GM18519 (cell line): ENCODE data around the gene EYS.

Source experiments
- ATAC-seq: cut with Tn5 transposase; IDR thresholded peaks from one replicate; pipeline ENCODE4 v1.9.1; 2021; ENCODE audit warnings: mild to moderate bottlenecking, moderate library complexity; ENCODE audit not compliant: unreplicated experiment, low FRiP score

Gene EYS

DNA sequence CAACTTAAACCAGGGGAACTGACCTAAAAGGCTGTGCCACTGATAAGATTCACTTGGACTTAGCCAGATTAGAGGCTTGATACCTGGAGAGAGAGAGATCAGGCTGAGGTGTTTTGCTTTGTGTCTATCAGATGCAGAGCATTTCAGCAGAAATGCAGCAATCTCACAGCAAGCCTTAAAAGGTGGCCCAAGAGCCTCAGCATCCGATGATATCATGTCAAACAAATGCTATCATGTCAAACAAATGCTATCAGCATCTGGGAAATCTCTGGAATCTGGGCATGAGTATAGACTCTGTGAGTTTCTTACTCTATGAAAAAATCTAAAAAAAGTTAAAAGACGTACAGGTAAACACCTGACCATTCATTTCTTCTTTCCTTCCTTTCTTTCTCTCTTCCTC is 718.9 kb downstream of the EYS start:
- ATAC-seq, result no peak

GRCh38 chr6:64987066-64987465 is 720.0 kb downstream of the EYS start:
- no peak for ATAC-seq

DNA sequence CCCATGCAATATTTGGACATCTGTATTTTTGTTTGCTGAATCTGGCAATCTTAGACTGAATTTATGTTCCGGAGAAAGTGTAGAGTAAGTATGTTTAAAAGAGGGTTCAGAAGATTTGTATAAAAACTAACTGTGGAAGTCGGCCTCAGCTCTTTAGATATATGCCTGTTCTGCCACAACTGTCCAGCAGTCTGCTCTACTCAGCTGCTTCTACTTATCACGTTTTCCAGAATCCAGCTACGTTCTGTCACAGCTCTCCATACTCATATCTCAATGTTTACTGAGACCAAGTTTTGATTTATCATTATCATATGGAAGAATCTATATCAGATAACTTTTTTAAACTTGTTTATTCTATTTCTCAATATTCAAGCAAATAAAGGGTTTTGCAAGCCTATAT is 721.3 kb downstream of the EYS start:
- ATAC-seq, result no peak

DNA sequence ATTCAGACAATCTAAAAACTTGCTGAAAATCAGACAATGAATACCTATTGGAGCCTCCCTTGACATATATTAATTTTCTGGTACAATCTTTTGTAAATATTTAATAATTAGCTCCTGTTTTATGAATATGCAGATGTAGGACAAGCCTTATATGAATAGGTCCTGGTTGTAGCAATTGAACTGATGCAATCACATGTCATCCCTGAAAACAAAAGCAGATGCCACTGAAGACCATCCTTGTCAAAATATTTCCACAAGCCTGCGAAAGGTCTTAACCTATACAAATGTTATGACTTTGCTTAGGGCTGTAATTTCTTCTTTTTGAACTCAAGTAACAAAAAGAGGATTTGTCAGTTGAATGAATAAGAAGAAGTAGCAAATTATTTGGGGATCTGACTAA is 722.1 kb downstream of the EYS start:
- ATAC-seq, result no peak

GRCh38 chr6:64983089-64983488 is 723.9 kb downstream of the EYS start:
- ATAC-seq, result no peak

- ATAC-seq, result no peak
Measured at GRCh38 chr6:64973142-64973541, 733.9 kb downstream of the EYS start.

DNA sequence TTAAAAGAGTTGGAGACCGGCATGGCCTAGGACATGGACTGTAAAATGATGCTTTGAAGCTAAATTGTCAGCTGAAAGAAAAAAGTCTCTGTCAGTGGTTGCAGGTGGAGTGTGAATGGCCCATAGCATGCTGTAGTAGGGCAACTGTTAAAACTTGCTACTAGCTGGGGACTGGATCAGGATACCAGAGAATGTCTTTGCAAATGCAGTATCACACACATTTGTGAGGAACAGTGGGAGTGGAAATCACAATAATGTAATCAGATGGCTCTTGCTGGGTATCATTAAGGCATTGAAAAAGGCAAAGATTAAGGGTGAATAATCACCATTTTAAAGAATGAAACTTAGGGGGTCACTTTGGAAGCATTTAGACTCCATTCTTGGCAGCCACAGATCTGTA is 737.9 kb downstream of the EYS start:
- ATAC-seq, result no peak

DNA sequence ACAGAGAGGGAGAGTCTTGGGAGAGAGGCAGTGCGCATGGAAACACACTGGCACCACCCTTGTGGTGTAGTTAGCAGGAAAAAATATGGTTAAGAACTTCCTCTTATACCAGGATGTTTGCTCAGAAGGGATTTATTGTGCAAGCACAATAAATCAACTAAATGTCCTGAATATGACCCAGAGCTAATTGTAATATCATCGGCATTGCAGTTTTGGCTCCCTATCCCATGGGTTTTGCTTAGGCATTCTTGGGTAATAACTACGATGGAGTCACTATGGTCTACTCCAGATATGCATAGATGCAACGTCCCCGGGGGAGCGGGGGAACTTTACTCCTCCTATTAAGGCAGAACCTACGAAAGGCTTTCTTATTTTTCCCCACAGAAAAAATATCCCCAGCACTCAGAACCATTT is 751.6 kb downstream of the EYS start:
- no peak for ATAC-seq

DNA sequence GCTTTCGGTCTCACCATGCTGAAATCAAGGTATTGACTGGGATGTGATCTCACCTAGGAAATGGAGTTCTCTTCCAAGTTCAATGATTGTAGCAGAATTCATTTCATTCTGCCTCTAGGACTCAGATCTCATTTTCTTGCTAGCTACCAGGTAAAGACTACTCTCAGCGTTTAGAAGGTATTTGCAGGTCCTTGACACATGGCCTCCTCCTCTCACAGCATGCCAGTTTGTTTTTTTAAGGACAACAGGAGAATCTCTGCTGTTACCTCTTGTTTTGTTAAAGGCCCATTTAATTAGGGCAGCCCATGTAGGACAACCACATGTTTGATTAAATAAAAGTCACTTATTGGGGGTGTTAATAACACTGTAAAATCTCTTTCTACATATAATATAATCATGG is 757.8 kb downstream of the EYS start:
- ATAC-seq, result no peak

GRCh38 chr6:64948261-64948660 is 758.8 kb downstream of the EYS start:
- no peak for ATAC-seq

GRCh38 chr6:64945450-64945849 is 761.6 kb downstream of the EYS start:
- ATAC-seq, result no peak

DNA sequence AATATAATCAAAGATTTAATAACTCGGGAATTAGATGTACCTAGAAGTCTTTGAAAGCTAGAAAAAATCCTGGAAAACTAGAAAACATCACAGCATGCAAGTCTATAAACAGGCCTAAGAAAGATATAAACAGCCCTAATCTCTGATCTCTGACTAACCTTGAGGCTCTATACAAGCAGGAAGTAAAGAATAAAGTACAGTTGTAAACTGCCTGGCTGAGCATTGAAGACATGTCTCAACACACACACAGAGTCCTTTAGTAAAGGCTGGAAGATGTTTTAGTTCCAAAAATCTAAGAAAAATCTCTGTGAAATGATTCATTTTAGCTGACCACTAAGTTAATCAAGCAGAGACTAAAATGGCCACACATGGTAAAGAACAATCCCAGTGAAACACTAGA is 774.5 kb downstream of the EYS start:
- no peak for ATAC-seq

GRCh38 chr6:64930681-64931080 is 776.3 kb downstream of the EYS start:
- no peak for ATAC-seq

DNA sequence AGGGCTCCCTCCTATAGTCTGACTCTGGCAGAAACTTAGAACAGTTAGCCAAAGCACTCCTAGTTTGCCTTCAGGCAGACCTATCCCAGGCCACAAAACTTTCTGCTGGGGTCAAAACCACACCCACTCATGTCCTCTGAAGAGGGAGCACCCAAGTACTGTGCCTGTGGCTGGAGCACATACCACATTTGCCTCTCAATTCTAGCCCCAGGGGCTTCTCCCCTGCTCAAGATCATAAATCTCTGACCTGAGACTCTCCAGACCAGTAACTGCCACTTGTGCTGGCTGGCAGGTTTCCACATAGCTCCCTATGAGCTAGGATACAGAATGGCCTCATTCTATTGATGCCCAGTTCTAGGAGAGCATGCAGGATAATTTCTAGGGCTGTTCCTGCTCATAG is 781.0 kb downstream of the EYS start:
- ATAC-seq, result no peak

DNA sequence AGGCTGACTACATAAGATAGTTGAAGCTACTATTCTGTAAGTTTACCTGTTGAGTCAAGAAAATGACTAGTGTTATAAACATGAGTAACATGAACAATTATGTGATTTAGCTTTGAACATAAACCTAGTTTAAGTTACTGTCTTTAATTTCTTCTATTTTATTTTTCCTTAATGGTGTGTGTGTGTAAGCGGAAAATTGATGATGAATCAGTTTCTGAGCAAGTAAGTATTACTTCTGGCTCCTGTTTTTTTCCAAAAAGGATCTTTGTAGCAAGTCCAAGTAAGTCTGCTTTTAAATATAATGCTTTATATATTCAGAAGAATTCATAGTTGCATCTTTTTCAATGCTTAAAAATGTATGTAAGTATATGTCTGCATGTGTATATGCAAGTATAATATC is 786.8 kb downstream of the EYS start:
- ATAC-seq, result no peak

GRCh38 chr6:64914124-64914523 is 792.9 kb downstream of the EYS start:
- ATAC-seq, result no peak

DNA sequence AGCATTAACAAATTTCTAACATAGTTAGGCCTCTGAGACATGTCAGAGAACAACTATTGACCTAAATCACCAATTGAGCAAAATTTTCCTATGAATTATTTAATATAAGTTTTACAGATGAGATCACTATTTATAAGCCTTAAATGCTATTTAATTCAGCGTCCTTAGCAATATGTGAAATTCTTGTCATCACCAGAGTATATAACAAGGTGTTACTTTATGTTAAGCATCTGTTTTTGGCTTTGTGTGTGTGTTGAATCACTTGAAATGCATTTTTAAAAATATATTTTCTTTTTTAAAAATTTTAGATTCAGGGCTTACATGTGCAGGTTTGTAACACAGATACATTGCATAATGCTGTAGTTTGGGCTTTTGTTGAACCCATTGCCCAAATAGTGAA is 794.1 kb downstream of the EYS start:
- ATAC-seq, result no peak

DNA sequence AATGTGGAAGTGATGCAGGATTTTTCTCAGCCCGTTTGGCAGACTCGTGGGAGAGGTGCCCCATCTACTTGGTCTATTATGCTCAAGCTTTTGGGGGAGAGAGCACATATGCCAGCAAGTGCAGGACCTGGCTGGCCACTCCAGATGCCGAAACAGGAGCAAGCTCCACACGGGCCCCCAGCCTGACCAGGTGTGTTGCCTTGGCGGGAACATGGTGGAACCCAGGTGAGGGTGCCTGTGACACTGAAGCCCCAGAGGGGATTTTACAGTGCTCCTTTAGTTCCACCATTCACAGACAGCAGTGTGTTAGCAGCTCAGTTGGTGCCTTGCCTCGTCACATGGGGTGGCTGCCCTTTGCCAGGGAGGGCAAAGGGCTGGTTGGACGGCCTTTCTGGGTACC is 798.9 kb downstream of the EYS start:
- ATAC-seq, result no peak

GRCh38 chr6:64904616-64905015 is 802.4 kb downstream of the EYS start:
- ATAC-seq, result no peak

- ATAC-seq, result no peak
Measured at GRCh38 chr6:64902596-64902995, 804.4 kb downstream of the EYS start.

- ATAC-seq, result no peak
Measured at GRCh38 chr6:64896939-64897338, 810.1 kb downstream of the EYS start.

DNA sequence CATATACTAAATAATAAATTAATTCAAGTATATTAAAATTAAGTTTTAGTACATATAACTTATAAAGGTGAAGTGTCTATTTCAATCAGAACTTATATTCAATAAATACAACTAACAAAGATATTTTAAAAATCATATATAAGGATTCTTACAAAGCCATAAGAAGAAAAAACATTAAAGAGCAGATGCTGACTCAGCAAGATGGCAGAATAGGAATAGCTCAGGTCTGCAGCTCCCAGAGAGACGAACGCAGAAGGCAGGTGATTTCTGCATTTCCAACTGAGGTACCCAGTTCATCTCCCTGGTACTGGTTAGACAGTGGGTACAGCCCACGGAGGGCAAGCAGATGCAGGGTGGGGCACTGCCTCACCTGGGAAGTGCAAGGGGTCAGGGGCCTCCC is 811.1 kb downstream of the EYS start:
- ATAC-seq, result no peak

- no peak for ATAC-seq
Measured at GRCh38 chr6:64890609-64891008, 816.4 kb downstream of the EYS start.

- no peak for ATAC-seq
Measured at GRCh38 chr6:64889144-64889543, 817.9 kb downstream of the EYS start.
